AG04450 (cell line): ENCODE measurements around the gene CDX1. TPM values are rescaled to one million over a fixed set of nuclear protein-coding genes. Genes with fewer than 3 reads are reported as not detected.
A peak's percentile ranks its signal among the peaks of the same experiment; 100 is the strongest.
"Not testable (repeated sequence)": the region's sequence is repeated elsewhere in the genome, so short reads cannot be mapped to it uniquely, and the experiment has no call there.

Source experiments
- CTCF ChIA-PET: fragments of 300-600, 350-600 bp; formaldehyde crosslinking; extraction: SDS; loops from one replicate; lab custom pipeline; 2022; ENCODE audit warnings: antibody characterized with exemption, inconsistent platforms; lab: Charles Lee
- POLR2A ChIA-PET: fragments of 350-600 bp; formaldehyde crosslinking; extraction: SDS; loops from one replicate; lab custom pipeline; 2021; ENCODE audit warnings: antibody characterized with exemption, inconsistent platforms; lab: Yijun Ruan, JAX
- DNase-seq: peaks from one replicate; pipeline ENCODE4 v3.0.0-alpha.2; 2011; ENCODE audit warnings: low read depth, low spot score
- H3K27ac ChIP-seq: one replicate; pipeline ENCODE4 v1.5.1; 2012; ENCODE audit warnings: low read depth, low read length, control low read depth
- H3K27me3 ChIP-seq: one replicate; pipeline ENCODE4 v1.6.0; 2012; ENCODE audit warnings: low read length; ENCODE audit not compliant: control insufficient read depth, insufficient read depth
- H3K4me3 ChIP-seq: 2 replicates; pipeline ENCODE4 v1.5.1; 2011; ENCODE audit warnings: mild to moderate bottlenecking, low read depth, low read length, control low read depth
- H3K9me3 ChIP-seq: 2 replicates; pipeline ENCODE4 v1.5.1; 2012; ENCODE audit warnings: low read length; ENCODE audit not compliant: control insufficient read depth, insufficient read depth
- CTCF ChIP-seq: IDR thresholded peaks from 2 replicates; pipeline ENCODE4 v1.5.1; 2011; ENCODE audit warnings: low read depth, low read length, control low read depth, inconsistent platforms
- polyA plus RNA-seq: library from polyadenylated mRNA; depleted of rRNA; stranded (reverse); fragments of >200 nt; gene quantifications from 2 replicates; pipeline ENCODE4 v1.2.3, GENCODE V29; 2011

CDX1 gene
- polyA plus RNA-seq, 1 experiment, result 0.30 TPM

GRCh38 chr5:150224483-150225027 lies 58.0 kb downstream of the CDX1 start:
- no peak overlapping the region for H3K4me3 ChIP-seq
- H3K27ac ChIP-seq, result no peak overlapping the region
- POLR2A ChIA-PET, result no interaction called here
- CTCF ChIA-PET, result interaction anchor here (0.8 to 1.1 kb wide), 2 partner anchors 22 to 95 kb away, joined by 3 read pairs; no protein-coding TSS in a partner anchor
- no peaks in the 10 kb centered on the region for H3K27me3 ChIP-seq
- no peaks in the 10 kb centered on the region; the same call in 1 of the 2 replicates for H3K9me3 ChIP-seq
- DNase-seq, result no peak
- TF ChIP-seq CTCF, result no peak

- H3K9me3 ChIP-seq, result no peaks in the 10 kb centered on the region; the same call in 1 of the 2 replicates
- POLR2A ChIA-PET, result interaction anchor here (0.6 kb wide), 1 partner anchor 184 kb away, joined by 8 read pairs; no protein-coding TSS in a partner anchor
- TF ChIP-seq CTCF, result no peak
- CTCF ChIA-PET, result interaction anchor here (0.6 to 1.9 kb wide), 5 partner anchors 8 to 125 kb away, joined by 3 to 5 read pairs (median 3); no protein-coding TSS in a partner anchor
- no peaks in the 10 kb centered on the region for H3K27me3 ChIP-seq
- no peak overlapping the region for H3K27ac ChIP-seq
- DNase-seq, result no peak
- H3K4me3 ChIP-seq, result no peak overlapping the region
Measured at GRCh38 chr5:150227036-150227435, 60.5 kb downstream of the CDX1 start.

- no peak overlapping the region for H3K4me3 ChIP-seq
- ChIA-PET CTCF (interaction anchor here (0.6 to 1.9 kb wide), 4 partner anchors 9 to 122 kb away, joined by 3 to 5 read pairs (median 4); no protein-coding TSS in a partner anchor), POLR2A (interaction anchor here (0.6 kb wide), 1 partner anchor 183 kb away, joined by 8 read pairs; no protein-coding TSS in a partner anchor)
- TF ChIP-seq CTCF, result no peak
- H3K9me3 ChIP-seq, result no peaks in the 10 kb centered on the region; the same call in 1 of the 2 replicates
- H3K27ac ChIP-seq, result no peak overlapping the region
- no peaks in the 10 kb centered on the region for H3K27me3 ChIP-seq
- no peak for DNase-seq
Measured at GRCh38 chr5:150227606-150228273, 61.2 kb downstream of the CDX1 start.

GRCh38 chr5:150229571-150229970 lies 63.0 kb downstream of the CDX1 start:
- TF ChIP-seq CTCF, result no peak
- POLR2A ChIA-PET, result no interaction called here
- DNase-seq, result no peak
- Histone ChIP-seq H3K27me3 (no peaks in the 10 kb centered on the region), H3K4me3 (no peak overlapping the region), H3K9me3 (no peaks in the 10 kb centered on the region; the same call in 1 of the 2 replicates), H3K27ac (no peak overlapping the region)
- CTCF ChIA-PET, result no interaction called here

GRCh38 chr5:150230842-150231241 lies 64.3 kb downstream of the CDX1 start:
- Histone ChIP-seq H3K4me3 (no peak overlapping the region), H3K9me3 (no peaks in the 10 kb centered on the region; the same call in 1 of the 2 replicates), H3K27me3 (no peaks in the 10 kb centered on the region), H3K27ac (no peak overlapping the region)
- ChIA-PET POLR2A (no interaction called here), CTCF (interaction anchor here (0.7 to 1.7 kb wide), 2 partner anchors 12 to 124 kb away, joined by 4 read pairs; no protein-coding TSS in a partner anchor)
- TF ChIP-seq CTCF, result no peak
- DNase-seq, result no peak

- POLR2A ChIA-PET, result not testable (repeated sequence)
- CTCF ChIA-PET, result interaction anchor here (0.6 to 1.7 kb wide), 2 partner anchors 15 to 78 kb away, joined by 4 to 6 read pairs; no protein-coding TSS in a partner anchor
Measured at GRCh38 chr5:150233706-150234105, 67.1 kb downstream of the CDX1 start.

More at GRCh38 chr5:150233706-150234105, 67.1 kb downstream of the CDX1 start:
- H3K27ac ChIP-seq, result peak overlapping the region; percentile 2
- H3K9me3 ChIP-seq, DNase-seq, H3K27me3 ChIP-seq, H3K4me3 ChIP-seq: not testable (repeated sequence)
